GM19328 (cell line): Measurements from ENCODE around the gene ATP2A2.
"Not testable (repeated sequence)": the region's sequence is repeated elsewhere in the genome, so short reads cannot be mapped to it uniquely, and the experiment has no call there.

Experiments used
- ATAC-seq: cut with Tn5 transposase; IDR thresholded peaks from one replicate; pipeline ENCODE4 v1.9.1; 2021; ENCODE audit warnings: mild to moderate bottlenecking, moderate library complexity; ENCODE audit not compliant: unreplicated experiment

Gene ATP2A2

DNA sequence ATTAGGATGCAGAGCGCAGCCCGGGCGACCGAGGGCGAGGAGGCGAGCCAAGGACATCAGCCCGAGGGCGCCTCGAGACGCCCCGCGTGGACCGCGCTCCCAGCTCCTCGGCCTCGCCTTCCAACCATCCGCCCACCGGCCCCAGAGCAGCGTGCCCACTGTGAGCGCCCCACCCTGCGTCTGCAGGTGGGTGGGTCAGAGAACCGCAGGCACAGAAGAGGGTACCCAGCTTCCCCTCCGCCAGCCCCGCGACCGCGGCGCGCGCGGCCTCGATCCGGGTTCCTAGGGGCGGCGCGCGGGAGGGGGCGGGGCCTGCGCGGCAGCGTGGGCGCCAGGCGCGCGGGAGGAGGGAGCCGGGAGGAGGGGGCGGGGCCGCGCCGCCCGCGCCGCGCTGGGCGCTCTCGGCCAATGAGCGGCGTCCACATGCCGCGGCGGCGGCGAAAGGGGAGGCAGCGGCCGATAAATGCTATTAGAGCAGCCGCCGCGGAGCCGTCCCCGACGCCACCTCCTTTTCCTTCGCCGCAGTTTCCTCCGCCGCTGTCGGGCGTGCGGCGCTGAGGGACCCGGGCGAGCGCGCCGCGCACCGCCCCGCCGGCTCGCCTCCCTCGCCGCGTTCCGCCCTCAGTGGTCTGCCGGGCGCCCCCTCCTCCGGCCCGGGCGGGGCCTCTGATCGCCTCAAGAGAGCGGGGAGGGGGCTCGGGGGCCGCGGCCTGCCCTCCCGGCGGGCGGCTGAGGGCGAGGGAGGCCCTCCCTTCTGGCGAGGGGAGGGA, at the start of gene ATP2A2:
TSS of gene ATP2A2 (plus strand) at position 469 of the 770 bp plus-strand sequence. CDS start 543 bp downstream, outside the sequence.
- peak; percentile 67 for ATAC-seq

DNA sequence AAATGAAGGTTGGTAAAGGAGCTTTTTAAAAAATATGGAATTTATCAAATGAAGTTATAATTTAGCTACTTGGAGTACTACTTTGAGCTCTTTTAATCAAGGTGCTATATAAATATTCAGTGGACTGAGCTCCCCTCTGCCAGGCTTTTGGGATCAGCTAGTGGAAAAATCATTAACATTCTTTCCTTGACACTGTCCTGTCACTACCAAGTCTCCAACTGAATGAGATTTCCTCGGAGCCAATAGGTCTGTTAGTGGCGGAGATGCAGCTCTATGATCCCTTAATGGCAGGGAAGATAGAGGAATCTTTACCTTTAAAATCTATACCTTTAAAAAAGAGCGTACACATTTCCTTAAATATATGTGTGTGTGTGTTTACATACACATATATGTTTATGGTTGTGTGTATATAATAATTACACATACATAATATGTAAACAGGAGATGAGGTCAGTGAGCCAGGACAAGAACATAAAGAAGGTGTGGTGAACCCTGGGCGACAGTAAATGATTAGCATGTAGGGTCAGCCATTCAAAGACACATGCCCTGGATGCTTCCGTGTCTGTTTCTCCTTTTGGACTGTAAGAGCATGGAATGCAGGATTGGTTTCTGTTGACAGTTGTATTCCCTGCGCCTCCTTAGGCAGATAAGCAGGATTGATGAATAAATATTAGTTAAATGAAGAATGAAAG, 47.7 kb upstream of the ATP2A2 start:
- ATAC-seq = no peak

DNA sequence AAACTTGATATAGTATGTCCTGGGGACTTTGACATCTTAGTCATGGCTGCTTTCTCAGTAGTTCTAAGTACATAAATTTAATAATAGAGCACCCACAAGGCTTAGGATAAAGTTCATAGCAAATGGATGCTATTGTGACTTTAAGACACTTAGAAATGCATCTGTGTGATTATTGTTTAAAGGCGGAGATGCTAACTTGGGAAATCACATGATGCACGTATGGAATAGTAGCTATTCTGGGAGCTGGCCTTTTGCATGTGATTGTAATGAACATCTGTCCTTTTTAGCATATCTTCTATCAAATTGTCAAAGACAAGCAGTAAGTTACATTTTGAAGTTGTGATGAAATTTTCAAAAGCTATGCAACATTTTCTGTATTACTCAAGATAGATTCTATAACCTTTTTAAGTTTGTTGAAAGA, 46.7 kb upstream of the ATP2A2 start:
- no peak for ATAC-seq

DNA sequence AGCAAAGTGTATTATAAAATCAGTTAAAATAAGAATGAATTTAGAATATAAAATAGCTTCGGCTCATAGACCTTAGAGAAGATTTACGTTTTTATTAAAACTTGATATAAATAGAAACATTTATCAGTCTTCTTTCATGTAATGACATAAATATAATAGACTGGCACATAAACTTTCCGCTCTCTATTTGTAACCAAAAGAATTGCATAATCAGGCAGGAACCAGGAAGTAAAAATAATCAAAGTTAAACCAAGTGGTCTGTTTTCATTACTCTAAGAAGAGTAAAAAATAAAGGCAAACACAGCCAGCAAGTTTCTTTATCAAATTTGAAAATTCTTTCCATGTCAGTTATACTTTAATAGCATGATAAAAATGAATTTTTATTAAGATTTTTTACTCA, 46.3 kb upstream of the ATP2A2 start:
- no peak for ATAC-seq

DNA sequence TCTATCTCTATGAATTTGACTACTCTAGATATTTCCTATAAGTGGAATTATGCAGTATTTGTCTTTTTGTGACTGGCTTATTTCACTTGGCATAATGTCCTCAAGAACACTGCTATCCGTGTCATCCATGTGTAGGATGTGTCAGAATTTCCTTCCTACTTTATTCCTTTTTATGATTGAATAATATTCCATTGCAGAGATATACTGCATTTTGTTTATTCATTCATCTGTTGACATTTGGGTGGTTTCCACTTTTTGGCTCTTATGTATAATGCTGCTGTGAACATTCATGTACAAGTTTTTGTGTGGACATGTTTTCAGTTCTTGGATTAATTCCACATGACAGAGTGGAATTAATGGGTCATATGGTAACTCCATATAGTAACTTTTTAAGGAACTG, 45.7 kb upstream of the ATP2A2 start:
- ATAC-seq = no peak

DNA sequence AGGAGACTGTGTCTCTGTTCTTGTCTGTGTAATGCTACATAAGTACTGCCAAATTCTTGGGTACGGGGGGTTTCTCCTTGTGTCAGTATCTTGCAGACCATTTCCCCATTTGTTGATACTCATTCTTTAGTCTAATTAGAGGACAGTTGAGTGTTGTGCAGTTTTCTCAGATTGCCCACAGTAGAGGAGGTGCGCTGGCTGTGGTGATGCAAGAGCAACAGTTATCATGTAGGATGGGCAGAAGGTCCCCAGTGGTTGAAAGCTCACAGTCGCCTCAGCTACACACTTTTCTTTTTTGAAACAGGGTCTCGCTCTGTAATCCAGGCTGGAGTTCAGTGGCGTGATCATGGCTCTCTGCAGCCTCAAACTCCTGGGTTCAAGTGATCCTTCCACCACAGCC, 37.8 kb upstream of the ATP2A2 start:
- ATAC-seq = no peak

DNA sequence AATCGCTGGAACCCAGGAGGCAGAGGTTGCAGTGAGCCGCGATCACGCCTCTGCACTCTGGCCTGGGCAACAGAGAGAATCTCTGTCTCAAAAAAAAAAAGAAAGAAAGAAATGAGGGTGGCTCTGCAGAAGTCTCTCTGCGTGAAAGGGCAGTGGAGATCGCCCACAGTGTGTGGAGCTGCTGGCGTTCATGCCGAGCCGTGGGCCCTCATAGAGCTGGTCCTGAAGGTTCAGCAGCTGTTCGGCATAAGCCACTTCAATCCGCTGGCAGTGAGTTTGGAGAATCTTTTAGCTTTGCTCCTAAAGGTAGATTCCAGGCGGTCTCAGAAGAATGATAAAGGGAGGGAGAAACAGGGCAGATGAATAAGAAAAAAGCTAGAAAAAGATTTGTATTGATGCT, 36.7 kb upstream of the ATP2A2 start:
- ATAC-seq = no peak

DNA sequence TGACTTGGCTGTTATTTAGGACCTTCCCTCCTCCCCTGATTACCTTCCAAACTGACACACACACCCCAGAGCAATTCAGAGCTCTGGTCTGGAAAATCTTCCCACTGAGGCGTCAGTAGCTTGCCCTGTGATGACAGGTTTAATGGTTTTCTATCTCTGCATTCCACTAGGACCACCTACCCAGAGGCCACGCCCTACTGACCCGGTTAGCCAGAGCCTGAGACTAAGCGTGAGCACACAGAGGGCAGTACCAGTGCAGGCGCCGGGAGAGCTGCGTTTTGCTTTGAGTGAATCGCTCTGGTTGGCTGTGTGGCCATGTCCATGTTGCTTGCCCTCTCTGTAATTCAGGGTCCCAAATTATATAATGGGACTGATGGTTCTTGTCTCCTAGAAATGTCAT, 36.2 kb upstream of the ATP2A2 start:
- ATAC-seq = no peak

DNA sequence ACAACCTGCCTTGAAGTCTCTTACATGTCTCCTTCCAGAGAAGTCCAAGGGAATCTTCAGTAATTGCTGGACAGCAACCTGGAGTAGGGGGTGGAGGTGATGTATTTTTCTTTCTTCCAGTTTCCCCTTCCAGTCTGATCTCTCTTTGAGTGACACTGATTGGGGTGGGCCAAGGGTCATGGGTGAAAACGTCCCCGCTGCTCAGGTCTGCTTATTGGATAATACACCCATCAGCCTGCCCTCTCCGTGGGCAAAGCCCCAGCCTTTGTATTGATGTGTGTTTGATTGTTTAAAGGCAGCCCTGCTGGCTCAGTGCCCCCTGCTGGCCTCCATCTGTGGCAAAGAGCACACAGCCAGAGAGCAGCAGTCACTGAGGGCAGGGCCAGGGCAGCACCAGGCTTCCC, 35.7 kb upstream of the ATP2A2 start:
- ATAC-seq = no peak

DNA sequence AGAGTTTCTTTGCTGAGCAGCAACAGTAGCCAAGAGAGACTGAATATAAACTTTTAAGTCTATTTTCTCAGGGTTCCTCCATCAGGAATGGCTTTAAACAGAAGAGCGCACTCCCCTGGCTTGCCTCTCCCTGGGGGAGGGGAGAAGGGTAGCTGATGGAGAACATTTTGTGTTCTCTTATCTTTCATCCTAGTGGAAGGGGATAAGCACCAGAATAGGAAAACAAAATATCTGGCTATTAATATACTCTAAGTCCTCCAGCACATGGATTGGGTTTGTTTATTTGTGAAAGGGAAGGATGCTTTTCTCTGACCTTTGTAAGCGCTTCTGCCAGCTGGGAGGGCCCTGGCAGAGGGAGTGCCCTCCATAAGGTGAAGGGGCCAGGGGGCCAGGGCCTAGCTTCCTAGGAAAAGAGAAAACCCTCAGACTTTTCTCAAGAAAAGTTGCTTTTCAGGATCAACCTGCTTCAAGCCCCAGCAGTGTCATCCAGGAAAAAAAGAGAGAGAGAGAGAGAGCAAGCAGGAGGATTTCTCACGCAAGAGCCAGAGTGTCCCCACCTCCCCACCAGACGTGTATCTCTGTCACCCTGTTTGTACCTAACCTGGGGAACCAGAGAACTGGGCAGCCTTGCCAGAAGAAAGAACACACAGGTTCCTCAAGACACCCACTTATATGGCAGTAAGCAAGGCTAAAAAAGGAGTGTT, 34.3 kb upstream of the ATP2A2 start:
- no peak for ATAC-seq

DNA sequence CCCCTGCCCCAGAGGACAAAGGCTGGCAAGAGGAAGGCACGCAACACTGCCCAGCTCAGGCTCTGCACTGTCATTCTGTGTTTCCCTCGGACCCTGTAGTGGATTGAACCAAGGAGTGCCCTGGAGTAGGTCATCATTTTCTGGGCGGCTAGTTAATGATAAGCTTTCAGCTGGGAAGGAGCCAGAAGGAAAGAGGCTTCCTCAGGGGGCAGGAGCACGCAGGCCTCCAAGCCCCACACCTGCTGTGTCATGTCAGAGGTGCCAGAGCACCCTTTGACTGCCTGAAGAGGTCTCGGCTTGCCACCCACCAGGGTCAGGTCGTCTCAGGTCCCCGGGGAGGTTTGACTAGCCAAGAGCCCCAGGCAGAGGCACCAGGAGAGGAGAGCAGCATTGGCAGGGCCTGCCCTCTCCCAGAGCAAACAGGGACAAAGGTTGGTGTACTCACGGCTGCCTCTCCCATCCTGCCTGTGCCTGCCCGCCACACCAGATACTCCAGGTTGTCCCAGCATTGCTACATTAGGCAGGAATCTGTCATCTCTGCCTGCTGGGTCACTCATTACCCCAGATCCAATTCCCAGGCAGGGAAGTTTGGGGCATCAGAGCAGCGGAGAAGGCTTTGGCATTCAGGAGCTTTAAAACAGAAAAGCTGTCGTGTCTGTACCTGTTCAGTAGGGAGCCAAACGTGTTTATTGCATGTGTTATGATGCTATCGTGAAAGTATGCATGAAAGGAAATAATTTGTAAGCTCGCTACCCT, 33.5 kb upstream of the ATP2A2 start:
- ATAC-seq = no peak

DNA sequence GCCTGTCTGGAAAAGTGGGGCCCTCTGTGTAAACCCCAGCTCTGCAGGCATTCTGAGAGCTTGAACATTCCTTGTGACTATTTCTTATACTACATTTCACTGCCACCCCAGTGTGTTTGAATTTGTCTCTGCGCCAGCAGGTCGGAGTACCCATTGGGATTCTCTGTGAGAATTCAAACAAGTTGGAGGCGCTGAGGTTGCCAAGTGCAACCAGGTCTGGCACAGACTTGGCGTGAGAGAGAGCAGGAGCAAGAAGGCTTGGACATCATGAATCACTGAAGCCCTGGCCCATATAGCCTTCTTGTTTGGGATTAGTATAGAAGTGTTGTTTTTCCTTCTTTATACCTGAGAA, 33.0 kb upstream of the ATP2A2 start:
- no peak for ATAC-seq

DNA sequence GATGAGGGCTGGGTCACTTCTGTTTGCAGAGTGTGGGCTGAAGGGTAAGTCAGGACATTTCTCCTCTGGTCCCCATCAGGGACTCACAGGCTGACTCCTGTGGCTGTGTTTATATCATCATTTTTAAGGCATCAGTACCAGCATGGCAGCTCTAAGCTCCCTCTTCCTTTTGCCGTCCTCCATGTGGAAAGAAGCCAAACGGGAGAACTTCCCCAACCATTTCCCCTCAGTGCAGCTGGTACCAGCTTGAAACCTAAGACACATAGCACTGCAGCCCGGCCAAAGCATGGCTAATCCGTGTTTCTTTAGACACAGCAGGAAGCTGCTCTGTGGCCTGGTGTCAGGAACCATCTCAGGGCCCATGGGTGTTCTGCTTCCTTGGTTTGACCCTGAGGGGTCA, 31.9 kb upstream of the ATP2A2 start:
- no peak for ATAC-seq

DNA sequence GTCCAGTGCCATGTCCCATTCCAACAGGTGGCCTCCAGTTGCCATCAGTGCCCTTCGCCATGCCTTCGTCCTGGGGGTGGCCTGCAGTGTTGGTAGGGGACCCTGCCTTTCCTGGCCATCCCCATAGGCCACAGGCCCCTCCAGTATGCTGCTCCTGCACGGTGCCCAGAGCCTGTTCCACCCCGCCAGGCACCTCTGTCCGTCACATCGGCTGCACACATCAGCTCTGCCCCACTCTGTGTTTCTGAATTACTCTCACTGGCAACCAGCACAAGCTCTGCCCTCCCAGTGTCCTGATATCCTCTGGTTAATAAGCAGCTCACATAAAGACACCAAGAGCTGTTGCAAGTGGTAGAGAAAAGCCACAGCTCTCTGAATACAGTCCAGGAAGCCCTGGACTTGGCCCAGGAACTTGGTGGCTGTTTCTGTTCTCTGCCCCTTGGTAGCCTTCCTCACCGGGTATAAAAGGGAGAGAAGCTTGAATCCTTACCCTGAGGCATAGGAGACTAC, 31.3 kb upstream of the ATP2A2 start:
- ATAC-seq = no peak

DNA sequence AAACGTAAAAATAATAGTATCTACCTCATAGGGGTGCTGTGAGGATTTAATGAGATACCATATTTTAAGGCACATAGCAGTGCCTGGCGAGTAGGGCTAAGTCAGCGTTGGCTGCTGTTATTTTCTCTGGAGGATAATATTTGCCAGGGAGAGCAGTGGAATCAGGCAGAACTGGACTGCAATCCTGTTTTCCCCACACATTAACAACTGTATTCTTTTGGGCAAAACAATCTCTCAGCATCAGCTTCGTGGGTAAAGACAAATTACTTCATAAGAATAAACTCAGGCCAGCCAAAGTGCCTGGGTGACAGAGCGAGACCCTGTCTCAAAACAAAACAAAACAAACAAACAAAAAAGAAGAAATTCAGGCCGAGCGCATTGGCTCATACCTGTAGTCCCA, 29.7 kb upstream of the ATP2A2 start:
- no peak for ATAC-seq

DNA sequence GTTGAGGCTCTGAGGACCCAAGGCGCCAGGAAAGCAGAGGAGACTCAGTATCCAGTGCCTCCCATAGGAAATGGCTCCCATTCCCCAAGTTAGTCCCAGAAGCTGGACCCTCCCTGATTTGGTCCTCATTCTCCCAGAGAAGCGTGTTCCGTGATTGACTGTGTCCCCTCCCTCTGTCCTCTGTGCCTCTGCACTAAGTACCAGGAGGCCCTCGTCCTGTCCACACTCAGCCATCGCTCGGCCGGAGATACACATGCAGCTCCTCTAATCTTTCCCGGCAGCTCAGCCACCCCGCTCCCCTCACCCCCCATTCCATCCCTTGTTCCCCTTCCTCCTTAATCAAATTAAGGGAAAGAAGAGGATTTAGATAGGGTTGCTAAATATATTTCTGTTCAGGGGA, 28.3 kb upstream of the ATP2A2 start:
- ATAC-seq = no peak

DNA sequence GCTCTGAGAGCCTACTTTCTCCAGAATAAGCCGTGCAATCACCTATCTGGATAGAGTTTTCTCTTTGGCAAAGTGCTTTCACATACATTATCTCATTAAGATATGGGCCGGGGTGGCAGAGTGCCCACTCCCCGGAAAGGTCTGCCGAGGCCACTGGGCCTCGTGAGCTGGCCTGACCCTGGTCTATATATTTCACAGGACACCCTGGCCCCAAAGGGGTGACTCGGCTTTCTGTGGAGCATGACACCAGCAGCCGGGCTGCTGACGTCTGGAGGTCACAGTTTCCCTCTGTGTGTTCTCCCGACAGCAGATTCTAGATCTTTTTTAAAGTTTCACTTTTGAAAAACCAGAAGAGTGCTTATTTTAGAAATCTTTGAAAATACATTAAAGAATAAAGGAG, 27.9 kb upstream of the ATP2A2 start:
- no peak for ATAC-seq

DNA sequence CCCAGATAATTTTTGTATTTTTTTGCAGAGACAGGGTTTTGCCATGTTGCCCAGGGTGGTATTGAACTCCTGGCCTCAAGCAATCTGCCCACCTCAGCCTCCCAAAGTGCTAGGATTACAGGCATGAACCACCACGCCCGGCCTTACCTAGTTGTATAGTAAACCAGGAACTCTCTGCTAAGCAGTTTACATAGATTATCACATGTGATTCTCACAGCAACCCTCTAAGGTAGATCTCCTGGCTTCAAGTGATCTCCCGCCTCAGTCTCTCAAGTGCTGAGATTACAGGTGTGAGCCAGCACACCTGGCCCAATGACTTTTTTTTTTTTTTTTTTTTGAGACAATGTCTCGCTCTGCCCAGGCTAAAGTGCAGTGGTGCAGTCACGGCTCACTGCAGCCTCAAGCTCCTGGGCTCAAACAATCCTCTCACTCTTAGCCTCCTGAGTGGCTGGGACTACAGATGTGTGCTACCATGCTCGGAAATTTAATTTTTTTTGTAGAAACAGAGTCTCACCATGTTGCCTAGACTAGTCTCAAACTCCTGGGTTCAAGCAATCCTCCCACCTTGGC, 26.0 kb upstream of the ATP2A2 start:
- ATAC-seq = no peak

DNA sequence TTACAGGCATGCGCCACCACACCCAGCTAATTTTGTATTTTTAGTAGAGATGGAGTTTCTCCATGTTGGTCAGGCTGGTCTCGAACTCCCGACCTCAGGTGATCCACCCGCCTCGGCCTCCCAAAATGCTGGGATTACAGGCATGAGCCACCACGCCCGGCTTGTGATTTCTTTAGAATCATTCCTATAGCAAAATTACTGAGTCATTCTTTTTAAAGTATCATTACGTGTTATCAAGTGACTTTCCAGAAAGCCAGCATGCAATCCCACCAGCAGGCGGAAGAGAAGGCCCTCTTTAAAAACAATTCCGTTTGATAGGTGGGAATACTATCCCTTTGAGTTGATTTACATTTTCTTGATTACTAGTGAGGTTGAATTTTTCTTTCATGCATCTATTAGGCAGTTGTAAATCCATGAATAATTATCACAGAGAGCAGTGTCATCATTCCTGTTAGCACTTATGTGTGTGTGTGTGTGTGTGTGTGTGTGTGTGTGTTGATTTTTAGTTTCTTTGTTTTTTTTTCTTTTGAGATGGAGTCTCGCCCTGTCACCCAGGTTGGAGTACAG, 25.1 kb upstream of the ATP2A2 start:
- not testable (repeated sequence) for ATAC-seq

DNA sequence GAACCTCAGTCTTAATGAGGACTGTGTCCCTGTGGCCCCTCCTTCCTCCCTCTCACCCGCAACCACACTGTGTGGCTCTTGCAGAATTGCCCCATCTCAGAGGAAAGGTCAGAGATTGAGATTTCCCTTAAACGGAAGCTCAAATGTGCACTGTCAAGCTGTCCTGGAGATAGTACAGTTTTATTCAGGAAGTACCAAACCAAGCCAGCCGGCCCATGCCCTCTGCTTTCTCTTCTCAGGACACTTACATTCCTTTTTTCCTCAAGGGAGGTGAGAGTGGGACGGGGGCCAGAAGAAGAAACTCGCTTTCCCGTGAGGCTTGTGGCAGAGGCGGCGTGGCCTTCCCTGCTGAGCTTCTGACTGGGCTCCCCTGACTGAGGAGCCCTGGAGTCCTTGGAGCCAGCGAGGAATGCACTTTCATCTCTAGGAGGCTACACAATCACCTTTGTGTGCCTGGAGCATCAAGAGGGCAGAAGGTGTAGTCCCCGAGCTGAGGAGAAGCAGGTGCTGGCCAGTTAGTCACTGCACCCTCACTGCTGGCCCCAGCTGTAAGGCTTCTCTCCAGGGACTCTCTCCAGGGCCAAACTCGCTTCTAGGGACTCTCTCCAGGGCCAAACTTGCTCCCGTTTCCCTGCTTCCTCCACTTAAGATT, 24.1 kb upstream of the ATP2A2 start:
- no peak for ATAC-seq
